Vagina (tissue), 2 donors: ENCODE measurements around the gene ARHGEF2. TPM values are rescaled to one million over a fixed set of nuclear protein-coding genes. Genes with fewer than 3 reads are reported as not detected.

Experiments
- DNase-seq, 2 donors: peaks; one replicate each; pipeline ENCODE4 v3.0.0-alpha.2; 2017; ENCODE audit errors: extremely low spot score in 2 of 2
- H3K27ac ChIP-seq: fragments of 200-600 bp; sonication (generic); one replicate; pipeline ENCODE4 v1.5.1; 2019
- H3K27me3 ChIP-seq: fragments of 200-600 bp; sonication (generic); one replicate; pipeline ENCODE4 v1.5.1; 2019
- H3K36me3 ChIP-seq, 2 donors: fragments of 200-600 bp; sonication (generic); one replicate each; pipeline ENCODE4 v1.5.1; 2017 to 2019
- H3K4me1 ChIP-seq: fragments of 200-600 bp; sonication (generic); one replicate; pipeline ENCODE4 v1.5.1; 2019
- H3K4me3 ChIP-seq, 2 donors: fragments of 200-600 bp; sonication (generic); 1 replicate in 1 of 2; 2 replicates in 1 of 2; pipeline ENCODE4 v1.5.1; 2016 to 2019
- H3K9me3 ChIP-seq: fragments of 200-600 bp; sonication (generic); one replicate; pipeline ENCODE4 v1.5.1; 2019
- POLR2A ChIP-seq, 2 donors: fragments of 450-650 bp; IDR thresholded peaks; one replicate each; pipeline ENCODE4 v1.6.1; 2017; ENCODE audit warnings: antibody characterized with exemption in 2 of 2, mild to moderate bottlenecking in 2 of 2, moderate library complexity in 2 of 2
- POLR2AphosphoS5 ChIP-seq, 2 donors: sonication (generic); formaldehyde crosslinking; IDR thresholded peaks; one replicate each; pipeline ENCODE4 v1.9.0; 2017; ENCODE audit warnings: antibody characterized with exemption in 2 of 2, mild to moderate bottlenecking in 2 of 2, low read depth in 1 of 2; ENCODE audit not compliant: insufficient read depth in 1 of 2
- intact Hi-C: fragments of 100-400 bp; cut with DNase I; formaldehyde crosslinking; loops from one replicate; pipeline ENCODE4 v1.15.1; 2023
- total RNA-seq: library from RNA; depleted of rRNA; stranded (reverse); fragments of >200 nt; gene quantifications from one replicate; pipeline ENCODE4 v1.2.3, GENCODE V29; 2016
- TF ChIP-seq, protein P1 (sequence below), 3 experiments: fragments of 450-650 bp in 2 of 3; fragments of 200-600 bp in 1 of 3; sonication (generic) in 1 of 3; IDR thresholded peaks; one replicate each; pipeline ENCODE4 v1.5.1; 2017 to 2019; ENCODE audit warnings: antibody characterized with exemption in 3 of 3, mild to moderate bottlenecking in 2 of 3, moderate library complexity in 2 of 3

Gene ARHGEF2
- total RNA-seq, 1 donor from 2014 or later, result 76.4 TPM

DNA sequence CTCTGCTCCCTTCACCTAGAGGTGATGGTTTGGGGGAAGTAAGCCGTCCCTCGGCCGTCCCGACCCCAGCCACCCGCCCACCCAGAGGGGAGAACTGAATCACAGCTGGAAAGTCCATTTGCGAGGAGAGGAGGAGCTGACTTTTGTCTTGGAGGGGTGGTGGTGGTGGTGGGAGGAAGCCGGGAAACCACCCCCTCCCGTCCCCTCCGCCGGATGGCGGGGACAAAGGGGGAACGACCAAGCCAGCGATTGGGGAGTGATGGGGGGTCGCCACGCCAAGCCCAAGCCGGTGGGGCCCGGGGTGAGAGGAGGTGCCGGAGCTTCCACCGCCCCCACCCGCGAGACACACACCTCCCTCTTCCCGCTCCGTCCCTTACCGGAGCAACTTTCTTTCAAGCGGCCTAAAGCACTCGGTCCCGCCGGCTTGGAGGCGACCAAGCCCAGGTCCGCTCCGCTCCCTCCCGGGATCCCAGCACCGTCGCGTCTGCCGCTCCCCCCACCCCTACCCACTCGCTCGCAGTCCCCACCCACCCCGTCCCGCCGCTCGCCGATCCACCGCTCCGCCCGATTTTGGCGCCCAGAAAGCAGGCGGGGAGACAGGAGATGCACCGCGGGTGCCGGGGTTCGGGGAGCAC, 540 bp downstream of the ARHGEF2 start:
- no peaks in the 10 kb centered on the region for H3K9me3 ChIP-seq
- DNase-seq, result no peak
- H3K36me3 ChIP-seq, result no peaks in the 10 kb centered on the region
- TF ChIP-seq, protein P1, sequence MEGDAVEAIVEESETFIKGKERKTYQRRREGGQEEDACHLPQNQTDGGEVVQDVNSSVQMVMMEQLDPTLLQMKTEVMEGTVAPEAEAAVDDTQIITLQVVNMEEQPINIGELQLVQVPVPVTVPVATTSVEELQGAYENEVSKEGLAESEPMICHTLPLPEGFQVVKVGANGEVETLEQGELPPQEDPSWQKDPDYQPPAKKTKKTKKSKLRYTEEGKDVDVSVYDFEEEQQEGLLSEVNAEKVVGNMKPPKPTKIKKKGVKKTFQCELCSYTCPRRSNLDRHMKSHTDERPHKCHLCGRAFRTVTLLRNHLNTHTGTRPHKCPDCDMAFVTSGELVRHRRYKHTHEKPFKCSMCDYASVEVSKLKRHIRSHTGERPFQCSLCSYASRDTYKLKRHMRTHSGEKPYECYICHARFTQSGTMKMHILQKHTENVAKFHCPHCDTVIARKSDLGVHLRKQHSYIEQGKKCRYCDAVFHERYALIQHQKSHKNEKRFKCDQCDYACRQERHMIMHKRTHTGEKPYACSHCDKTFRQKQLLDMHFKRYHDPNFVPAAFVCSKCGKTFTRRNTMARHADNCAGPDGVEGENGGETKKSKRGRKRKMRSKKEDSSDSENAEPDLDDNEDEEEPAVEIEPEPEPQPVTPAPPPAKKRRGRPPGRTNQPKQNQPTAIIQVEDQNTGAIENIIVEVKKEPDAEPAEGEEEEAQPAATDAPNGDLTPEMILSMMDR (IDR thresholded peaks at IDR 0.05), result no peak
- no peak for TF ChIP-seq POLR2AphosphoS5 (IDR thresholded peaks at IDR 0.05; ENCODE audit: insufficient read depth in 1 of 2, low read depth in 1 of 2)
- TF ChIP-seq POLR2A (IDR thresholded peaks at IDR 0.05), result no peak
- H3K27me3 ChIP-seq, result no peaks in the 10 kb centered on the region
- intact Hi-C loops, result no loop called here
- peak overlapping the region; percentile 85 to 87 for H3K4me3 ChIP-seq
- peak overlapping the region; percentile 95 for H3K27ac ChIP-seq
- peaks cover 89% of the 10 kb centered on the region for H3K4me1 ChIP-seq

- Histone ChIP-seq H3K27ac (peak overlapping the region; percentile 95), H3K9me3 (no peaks in the 10 kb centered on the region), H3K4me1 (peaks cover 89% of the 10 kb centered on the region), H3K36me3 (no peaks in the 10 kb centered on the region), H3K27me3 (no peaks in the 10 kb centered on the region), H3K4me3 (peak overlapping the region; percentile 85 to 87)
- TF ChIP-seq, protein P1 (IDR thresholded peaks at IDR 0.05), result no peak
- TF ChIP-seq POLR2A (IDR thresholded peaks at IDR 0.05) (no peak), POLR2AphosphoS5 (IDR thresholded peaks at IDR 0.05; ENCODE audit: insufficient read depth in 1 of 2, low read depth in 1 of 2) (no peak)
- no peak for DNase-seq
- intact Hi-C loops, result no loop called here
These were observed 1.2 kb downstream of the ARHGEF2 start for GRCh38 chr1:155976913-155977689.

- peaks cover 89% of the 10 kb centered on the region for H3K4me1 ChIP-seq
- intact Hi-C loops, result no loop called here
- no peak for DNase-seq
These were observed 2.1 kb downstream of the ARHGEF2 start for GRCh38 chr1:155976062-155976912.

GRCh38 chr1:155975375-155976061, 2.8 kb downstream of the ARHGEF2 start:
- peak overlapping the region; percentile 85 to 87 for H3K4me3 ChIP-seq
- H3K4me1 ChIP-seq, result peaks cover 89% of the 10 kb centered on the region
- H3K36me3 ChIP-seq, result no peaks in the 10 kb centered on the region
- no peak for TF ChIP-seq POLR2AphosphoS5 (IDR thresholded peaks at IDR 0.05; ENCODE audit: insufficient read depth in 1 of 2, low read depth in 1 of 2)
- TF ChIP-seq, protein P1 (IDR thresholded peaks at IDR 0.05), result no peak
- TF ChIP-seq POLR2A (IDR thresholded peaks at IDR 0.05), result no peak
- no peaks in the 10 kb centered on the region for H3K9me3 ChIP-seq
- intact Hi-C loops, result no loop called here
- no peak for DNase-seq
- no peaks in the 10 kb centered on the region for H3K27me3 ChIP-seq
- H3K27ac ChIP-seq, result peak overlapping the region; percentile 95

More at GRCh38 chr1:155976062-155976912, 2.1 kb downstream of the ARHGEF2 start:
- Histone ChIP-seq H3K27ac (peak overlapping the region; percentile 95), H3K9me3 (no peaks in the 10 kb centered on the region), H3K4me3 (peak overlapping the region; percentile 85 to 87), H3K27me3 (no peaks in the 10 kb centered on the region), H3K36me3 (no peaks in the 10 kb centered on the region)
- TF ChIP-seq, protein P1 (IDR thresholded peaks at IDR 0.05), result no peak
- TF ChIP-seq POLR2AphosphoS5 (IDR thresholded peaks at IDR 0.05; ENCODE audit: insufficient read depth in 1 of 2, low read depth in 1 of 2) (peak in 1 of 2 donors; percentile 39), POLR2A (IDR thresholded peaks at IDR 0.05) (peak in 1 of 2 donors; percentile 27)
